ENCODE measurements around the gene PPIP5K1.

The PPIP5K1 gene

DNA sequence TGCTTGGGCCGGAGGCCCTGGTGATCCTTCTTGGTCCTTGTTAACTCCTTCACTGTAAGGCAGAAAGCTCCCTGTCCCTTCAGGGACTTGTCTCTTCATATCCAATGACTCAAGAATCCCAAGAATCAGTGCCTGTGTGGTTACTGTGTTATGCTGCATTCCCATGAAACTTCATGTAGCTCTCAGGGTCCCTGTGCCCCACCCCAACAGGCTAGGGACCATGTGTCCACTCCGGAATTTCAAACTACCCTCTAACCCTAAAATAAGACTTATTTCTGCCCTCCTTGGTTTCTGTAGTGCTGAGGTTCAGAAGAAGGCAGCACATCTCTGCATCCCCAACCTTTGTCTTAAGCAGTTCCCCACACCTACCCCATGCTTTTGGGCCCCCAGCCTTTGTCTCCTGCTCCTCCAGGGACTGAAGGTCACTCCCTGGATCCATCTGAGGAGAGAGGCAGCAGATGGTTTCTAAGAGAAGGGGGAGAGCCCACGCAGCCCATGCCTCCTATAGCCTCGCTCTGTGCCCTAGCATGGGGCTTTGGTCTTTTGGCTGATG is 73.1 kb downstream of the PPIP5K1 start:
- no peak for DNase-seq

DNA sequence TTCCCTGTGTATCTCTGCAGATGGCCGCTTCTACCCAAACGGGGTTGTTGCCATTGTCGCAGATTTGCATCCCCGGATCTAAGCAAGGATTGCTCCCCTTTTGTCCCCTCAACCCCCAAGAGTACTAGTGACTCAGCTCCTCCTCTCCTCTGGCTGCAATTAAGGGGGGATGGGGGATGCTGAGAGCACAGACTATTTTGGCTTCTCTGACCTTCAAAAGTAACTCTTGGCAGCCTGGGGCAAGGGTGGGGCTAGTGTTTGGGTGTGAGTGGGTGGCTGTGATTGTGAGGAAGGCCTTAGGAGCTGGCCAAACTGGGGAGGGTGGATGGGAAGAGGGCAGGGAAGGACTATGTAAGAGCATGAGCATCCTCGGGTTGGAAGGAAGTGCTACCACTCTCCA is 73.8 kb downstream of the PPIP5K1 start:
- DNase-seq = no peak

DNA sequence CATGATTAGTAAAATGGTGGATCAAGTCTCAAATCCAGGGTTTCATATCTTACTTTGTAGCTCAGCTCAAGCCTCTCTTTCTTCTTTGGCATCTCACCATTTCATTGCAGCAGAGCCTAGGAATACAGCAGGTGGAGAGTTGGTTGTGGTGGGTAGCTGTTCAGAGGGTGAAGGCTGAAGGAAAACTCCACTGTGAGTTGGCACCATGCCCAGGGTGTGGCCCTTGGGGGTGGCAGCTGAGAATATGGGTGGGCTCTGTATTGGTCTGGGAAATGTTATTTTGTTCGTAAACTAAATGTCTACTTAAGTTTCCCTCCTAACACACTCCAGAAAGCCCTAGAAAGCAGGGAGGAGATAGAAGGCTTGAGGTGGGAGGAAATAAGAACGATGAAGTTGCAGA is 74.3 kb downstream of the PPIP5K1 start:
- no peak for DNase-seq

GRCh38 chr15:43514241-43515057 is 75.6 kb downstream of the PPIP5K1 start:
- DNase-seq = peak in 2 of 6 experiments; percentile 16 to 36

DNA sequence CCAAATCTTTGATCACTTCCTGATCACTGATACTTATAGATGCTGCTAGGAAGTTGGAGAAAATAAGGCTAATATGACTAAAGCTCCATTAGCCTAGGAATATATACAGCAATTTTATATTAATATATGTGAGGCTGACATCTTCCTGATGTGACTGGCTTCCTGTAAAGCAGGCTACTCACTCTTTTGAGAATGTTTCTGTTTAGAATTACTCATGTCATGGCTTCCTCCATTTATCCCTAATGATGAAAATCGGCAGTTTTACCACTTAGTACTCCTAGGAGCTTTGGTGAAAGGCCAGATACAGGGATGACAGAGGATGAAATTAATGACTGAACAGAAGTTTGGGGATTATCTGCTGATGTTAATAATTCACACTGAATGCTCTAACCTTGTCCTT is 76.5 kb downstream of the PPIP5K1 start:
- no peak for DNase-seq

GRCh38 chr15:43511012-43511885 is 78.8 kb downstream of the PPIP5K1 start:
- peak in 2 of 6 experiments; percentile 5 to 29 for DNase-seq

- peak; percentile 90 to 96 (median 93) for DNase-seq
Measured at GRCh38 chr15:43510200-43511011, 79.6 kb downstream of the PPIP5K1 start.

DNA sequence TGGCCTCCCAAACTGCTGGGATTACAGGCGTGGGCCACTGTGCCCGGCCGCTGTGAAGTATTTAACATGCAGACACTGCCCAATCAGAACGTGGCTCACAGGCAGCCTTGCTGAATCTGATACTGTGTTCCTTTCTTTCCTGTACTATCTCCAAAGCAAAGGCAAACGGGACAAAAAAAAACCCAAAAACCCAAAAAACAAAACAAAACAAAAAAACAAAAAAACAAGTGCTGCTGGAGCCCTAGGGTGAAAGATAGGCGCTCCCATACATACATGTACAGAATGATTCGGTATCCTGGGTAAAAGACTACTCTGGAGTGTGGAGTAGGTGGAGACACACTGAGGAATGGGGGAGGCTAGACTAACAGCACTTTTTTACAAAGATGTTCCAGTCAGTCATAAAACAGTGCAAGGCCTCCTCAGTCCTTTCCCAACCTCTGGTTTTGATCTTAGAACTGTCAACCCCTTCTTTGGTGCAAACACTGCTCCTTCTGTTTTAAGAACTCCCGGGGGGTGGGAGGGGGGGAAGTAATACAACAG is 80.3 kb downstream of the PPIP5K1 start:
- DNase-seq = peak in 1 of 6 experiments; percentile 23

DNA sequence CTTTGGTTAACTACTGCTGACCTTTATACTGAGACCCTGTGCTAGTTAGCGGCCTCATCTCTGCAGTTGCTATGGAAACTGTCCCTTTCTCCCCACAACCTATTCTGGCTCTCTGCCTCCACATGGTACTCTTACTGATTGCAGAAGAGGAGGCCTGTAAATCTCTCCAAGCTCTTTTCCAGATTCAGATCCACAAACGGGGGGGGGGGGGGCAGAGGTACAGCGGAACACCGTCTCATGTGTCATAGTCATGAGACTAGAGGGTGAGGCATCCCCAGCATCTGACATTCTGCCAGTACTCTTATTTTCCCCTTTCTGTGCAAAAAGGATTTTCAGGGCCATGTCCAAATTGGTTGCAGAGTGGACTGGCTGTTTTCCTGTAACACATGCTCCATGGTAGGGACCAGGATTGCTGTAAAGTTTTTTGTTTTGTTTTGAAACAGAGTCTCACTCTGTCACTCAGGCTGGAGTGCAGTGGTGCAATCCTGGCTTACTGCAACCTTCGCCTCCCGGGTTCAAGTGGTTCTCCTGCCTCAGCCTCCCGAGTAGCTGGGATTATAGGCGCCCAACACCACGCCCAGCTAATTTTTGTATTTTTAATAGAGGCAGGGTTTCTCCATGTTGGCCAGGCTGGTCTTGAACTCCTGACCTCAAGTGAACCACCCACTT is 80.9 kb downstream of the PPIP5K1 start:
- no peak for DNase-seq

DNA sequence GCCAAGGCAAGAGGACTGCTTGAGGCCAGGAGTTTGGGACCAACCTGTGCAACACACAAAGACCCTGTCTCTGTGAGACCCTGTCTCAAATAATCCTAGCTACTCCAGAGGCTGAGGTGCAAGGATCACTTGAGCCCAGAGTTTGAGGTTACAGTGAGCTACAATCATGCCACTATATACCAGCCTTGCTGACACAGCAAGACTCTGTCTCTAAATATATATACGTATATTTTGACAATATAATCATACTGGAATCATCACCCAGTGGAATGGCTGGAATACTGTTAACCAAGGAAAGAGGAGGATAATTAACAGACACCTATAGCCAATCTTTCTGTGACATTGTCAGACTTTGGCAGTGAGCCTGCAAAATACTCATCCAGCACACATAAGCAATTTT is 81.6 kb downstream of the PPIP5K1 start:
- DNase-seq = no peak

DNA sequence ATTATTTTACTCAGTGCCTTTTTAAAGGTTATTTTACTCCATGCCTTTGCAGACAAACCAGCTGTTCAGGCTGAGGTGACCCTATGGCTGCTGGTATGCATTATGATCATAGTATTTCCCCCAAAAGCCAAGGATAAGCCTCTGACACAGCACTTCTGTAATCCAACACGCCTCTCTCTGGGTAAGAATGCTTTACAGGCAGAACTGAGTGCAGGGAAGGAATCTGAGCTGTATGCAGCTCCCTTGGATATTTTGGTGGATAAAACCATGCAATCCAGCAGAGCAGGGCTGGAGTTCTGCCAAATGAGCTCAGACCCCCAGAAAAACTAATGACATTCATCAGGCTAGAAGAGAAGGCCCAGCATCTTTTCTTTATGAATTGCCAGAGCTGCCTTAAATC is 84.3 kb downstream of the PPIP5K1 start:
- no peak for DNase-seq

DNA sequence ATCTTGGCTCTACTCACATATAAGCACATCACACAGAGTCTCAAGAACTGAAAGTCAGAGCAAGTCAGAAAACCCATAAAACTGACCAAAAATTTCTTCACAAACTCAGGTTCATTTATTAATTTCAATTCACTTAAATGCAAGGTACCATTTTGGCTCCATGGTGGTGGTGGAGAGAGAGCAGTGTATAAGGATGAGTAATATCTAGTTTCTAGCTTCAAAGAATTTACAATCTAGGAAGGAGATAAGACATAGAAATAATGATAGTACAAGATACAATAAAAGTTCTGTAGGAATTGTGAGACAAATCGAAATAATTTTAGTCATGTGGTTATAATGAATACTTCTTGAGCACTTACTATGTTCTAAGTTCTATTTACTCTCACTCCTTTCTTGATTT is 90.4 kb downstream of the PPIP5K1 start:
- DNase-seq = no peak

DNA sequence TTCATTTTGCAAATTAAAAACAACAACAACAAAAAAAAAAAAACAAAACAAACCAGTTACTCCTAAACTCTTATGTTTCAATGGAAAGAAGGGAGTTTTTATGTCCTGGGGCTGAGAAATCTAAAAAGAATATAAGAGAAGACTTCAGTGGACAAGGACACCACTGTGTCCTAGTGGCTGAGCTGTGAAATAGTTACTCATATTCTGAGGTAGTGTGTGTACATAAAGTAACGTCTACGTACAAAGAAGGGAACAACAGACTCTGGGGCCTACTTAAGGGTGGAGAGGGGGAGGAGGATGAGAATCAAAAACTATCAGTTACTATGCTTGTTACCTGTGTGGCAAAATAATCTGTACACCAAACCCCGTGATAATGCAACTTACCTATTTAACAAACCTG is 91.0 kb downstream of the PPIP5K1 start:
- DNase-seq = no peak

DNA sequence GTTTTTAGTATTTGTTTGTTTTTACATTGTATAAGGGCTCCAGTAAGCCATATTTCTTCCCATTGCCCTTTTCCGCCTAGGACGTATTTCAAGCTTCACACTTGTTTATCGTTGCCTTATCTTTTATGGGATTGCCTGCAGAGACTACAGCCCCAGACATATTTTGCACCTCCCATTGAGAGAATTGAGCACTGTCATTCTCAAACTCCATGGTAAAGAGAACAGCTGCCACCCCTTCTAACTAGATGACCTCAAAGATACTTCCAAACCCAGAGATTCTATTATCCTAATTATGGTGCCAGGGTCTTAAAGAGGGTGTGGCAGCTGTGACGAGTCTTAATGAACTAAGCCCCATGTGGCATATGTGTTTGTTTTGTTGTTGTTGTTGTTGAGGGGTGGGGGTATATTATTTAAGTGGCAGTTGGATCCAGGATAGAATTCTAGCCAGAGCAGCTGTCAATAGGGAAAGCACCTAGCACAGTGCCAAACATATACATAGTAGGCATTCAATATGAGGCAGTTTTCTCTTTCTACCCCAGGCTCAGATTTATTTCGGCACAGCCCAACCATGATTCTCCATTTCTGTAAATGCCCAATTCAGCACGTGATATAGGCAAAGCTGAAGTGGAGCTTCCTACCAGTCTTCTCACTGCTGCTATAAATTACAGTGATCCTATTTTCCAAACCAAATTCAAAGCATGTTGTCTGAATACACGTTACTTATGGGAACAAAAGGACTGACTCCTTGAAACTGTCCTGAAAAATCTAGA is 96.1 kb downstream of the PPIP5K1 start:
- DNase-seq = no peak

GRCh38 chr15:43492673-43493601 is 97.1 kb downstream of the PPIP5K1 start, which contains the start of gene TP53BP1:
TSS of gene TP53BP1 (minus strand) at chr15:43493156. CDS start at chr15:43493043, 113 bp downstream.
- peak; percentile 90 to 95 (median 92) for DNase-seq

DNA sequence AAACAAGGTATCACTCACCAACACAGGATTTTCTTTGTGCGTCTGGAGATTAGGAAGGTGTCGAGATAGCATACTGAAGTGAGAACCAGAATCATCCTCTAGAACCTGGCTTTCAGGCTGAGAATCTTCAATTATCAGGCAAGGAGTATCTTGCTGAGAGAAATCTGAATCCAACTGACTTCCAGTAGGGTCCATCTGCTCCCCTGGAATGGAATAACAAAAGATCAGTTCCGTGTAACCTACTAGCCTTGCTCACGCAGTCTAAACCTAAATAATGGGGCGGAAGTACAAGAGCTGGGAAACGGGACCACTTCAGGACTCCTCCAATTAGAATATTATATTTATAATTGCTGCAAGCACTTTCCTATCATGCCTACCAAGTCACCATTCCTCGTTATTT is 97.7 kb downstream of the PPIP5K1 start:
- DNase-seq = no peak

DNA sequence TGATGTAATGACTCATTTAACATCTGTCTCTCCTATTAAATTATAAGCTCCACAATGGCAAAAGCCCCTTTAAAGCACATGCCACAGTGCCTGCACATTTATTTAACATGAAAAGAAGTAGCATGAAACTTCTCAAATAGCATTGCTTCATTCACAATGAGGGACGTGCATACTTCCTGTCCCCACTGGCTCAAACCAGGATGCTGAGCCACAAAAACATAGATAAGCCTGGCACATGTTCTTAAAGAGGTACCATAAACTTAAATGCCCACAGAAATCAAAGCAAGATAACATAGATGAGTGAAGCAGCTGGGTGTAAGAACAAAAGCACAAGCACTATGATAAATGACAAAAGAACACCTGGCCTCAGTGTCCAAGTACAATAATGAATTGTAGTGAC is 100.8 kb downstream of the PPIP5K1 start:
- no peak for DNase-seq

- no peak for DNase-seq
Measured at GRCh38 chr15:43488790-43489189, 101.2 kb downstream of the PPIP5K1 start.

GRCh38 chr15:43487271-43487895 is 102.6 kb downstream of the PPIP5K1 start:
- no peak for DNase-seq
